ENCODE measurements around the gene IL4I1. TPM values are rescaled to one million over a fixed set of nuclear protein-coding genes. Genes with fewer than 3 reads are reported as not detected.

Gene IL4I1
- total RNA-seq, 1 experiment from 2014 or later, result 1.1 TPM

DNA sequence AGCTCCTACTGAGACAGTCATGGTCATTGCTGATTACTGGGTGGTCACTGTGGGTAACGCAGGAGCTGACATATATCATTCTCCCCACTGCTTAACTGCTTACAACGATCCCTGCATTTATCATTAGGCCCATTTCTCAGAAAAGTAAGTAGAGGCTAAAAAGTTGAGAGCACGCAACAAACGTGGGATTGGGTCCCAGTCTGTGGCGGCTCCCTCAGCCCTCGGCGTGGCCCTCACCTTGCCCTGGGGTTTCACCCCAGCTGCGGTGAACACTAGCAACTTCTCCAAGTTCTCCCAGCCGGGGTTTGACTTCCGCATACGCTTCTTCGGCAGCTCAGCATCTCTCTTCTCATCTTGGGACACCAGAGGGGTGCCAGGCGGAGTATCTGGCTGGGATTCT lies 31.8 kb downstream of the IL4I1 start:
- no peak for DNase-seq (ENCODE audit: low spot score)

DNA sequence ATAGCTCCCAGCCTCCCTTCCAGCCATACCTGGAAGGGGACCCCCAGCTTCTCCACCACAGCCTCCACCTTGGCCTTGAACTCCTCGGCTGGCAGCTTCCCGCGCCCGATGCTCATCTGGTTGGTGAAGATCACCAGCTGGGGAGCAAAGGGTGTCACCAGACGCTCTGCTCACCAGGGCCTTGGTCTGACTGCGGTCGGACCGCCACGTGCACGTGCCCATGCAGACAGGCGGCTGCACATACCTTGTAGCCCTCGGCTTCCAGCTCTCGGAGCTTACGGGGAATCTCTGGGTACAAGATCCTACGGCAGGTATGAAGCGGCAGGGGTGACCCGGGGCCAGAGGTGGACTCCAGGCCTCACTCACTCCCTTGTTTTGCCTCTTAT lies 32.8 kb downstream of the IL4I1 start:
- no peak for DNase-seq (ENCODE audit: low spot score)

- no peak for DNase-seq (ENCODE audit: low spot score)
Observed at GRCh38 chr19:49863254-49863934, 33.3 kb downstream of the IL4I1 start.

- no peak for DNase-seq (ENCODE audit: low spot score)
Observed at GRCh38 chr19:49862391-49863253, 34.1 kb downstream of the IL4I1 start.

DNA sequence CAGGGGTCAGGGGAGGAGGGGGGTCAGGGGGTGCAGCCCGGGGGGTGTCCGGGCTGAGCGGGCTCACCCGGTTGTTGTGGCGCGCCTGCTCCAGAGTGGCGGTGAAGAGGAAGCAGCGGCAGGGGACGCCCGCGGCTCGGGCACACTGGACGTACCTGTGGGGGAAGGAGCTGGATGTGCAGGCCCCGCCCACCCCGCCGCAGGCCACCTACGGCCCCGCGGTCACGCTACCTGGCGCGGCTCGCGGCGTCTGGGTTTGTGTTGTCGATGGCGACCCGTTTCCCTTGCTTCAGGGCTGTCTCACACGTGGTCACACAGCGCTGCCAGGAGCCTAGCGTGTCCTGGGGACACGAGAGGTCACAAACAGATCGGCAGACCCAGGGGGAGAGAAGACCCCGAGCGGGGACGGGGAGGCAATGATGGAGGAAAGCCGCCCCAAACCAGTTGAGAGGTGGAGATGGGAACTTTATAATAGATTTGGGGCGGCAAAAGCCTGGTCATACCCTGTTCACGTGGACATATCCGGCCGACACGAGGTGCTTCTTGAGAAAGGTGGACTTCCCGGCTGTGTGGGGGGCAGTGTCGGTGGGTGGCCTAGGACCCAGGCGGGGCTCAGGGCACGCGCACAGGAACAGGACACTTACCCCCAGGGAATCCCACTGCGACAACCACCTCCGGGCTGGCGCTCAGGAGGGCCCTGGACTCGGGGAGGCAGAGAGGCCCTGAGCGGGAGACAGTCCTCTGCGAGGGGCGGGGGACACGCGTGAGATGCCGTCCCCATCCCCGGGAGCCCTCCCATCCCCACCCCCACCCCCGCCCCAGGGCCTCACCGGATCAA lies 34.9 kb downstream of the IL4I1 start:
- no peak for DNase-seq (ENCODE audit: low spot score)

DNA sequence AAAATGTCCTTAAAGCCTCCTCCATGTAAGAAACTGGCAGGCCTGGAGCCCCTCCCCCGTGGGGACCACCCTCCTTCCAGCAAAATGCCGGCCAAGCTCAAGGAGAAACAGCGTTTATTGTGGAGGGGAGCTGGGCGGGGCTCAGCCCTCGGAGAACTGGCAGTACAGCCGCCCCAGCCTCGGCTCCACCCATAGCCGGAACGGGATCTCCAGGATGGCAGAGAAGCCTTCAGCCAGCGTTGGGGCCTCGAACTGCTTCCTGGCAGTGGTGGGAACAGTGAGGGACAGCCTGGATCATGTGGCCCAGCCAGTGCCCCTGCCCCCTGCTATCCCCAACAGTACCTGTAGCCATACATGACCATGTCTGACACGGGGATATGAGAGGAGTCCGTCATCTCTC lies 35.6 kb downstream of the IL4I1 start:
- DNase-seq (ENCODE audit: low spot score), result peak; percentile 80

GRCh38 chr19:49860336-49861102 lies 36.2 kb downstream of the IL4I1 start:
- peak; percentile 11 for DNase-seq (ENCODE audit: low spot score)

- DNase-seq (ENCODE audit: low spot score), result peak; percentile 8
Observed at GRCh38 chr19:49859682-49860335, 36.9 kb downstream of the IL4I1 start.

DNA sequence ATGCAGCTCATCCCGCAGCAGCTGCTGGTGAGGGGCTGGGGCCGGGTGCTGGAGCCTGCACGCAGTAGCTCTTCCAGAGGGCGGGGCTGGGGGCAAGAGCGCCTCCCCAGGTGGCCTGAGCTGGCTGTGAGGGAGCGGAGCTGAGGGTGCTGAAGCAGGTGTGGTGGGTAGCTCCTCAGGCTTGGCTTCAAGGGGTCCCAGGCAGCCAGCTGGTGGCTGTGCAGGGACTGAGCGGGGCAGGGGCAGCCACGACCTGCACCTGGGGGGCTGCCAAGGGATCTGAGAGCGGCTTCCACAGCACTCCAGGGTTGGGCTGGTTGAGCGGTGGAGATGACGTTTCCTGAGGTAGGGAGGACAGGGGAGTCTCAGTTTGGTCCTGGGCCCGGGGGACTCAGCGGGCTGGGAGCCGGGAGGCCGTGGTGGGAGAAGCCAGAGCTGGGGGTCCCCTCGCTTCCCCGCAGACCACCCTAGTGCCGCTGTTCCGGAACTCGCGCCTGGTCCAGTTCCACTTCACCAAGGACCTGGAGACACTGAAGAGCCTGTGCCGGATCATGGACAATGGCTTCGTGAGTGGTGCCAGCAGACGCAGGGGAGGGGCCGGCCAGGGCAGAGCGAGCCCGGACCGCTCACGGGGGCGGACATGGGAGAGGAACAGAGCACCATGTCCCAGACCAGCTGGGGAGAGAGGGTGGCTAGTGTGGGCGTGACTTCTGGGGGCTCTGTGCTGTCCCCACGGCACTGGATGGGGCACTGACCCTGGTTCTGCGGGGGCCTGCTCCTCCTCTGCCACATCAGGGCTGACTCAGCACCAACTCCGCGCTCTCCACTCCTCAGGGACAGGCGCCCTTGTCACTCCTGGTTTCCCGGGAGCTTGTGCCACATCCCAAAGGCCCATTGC lies 38.4 kb downstream of the IL4I1 start:
- DNase-seq (ENCODE audit: low spot score), result peak; percentile 19

GRCh38 chr19:49857838-49858087 lies 38.9 kb downstream of the IL4I1 start:
- no peak for DNase-seq (ENCODE audit: low spot score)

GRCh38 chr19:49857061-49857837 lies 39.4 kb downstream of the IL4I1 start:
- peak; percentile 49 for DNase-seq (ENCODE audit: low spot score)

GRCh38 chr19:49856574-49857021 lies 40.1 kb downstream of the IL4I1 start:
- peak; percentile 23 for DNase-seq (ENCODE audit: low spot score)

GRCh38 chr19:49855676-49856573 lies 40.8 kb downstream of the IL4I1 start:
- peak; percentile 29 for DNase-seq (ENCODE audit: low spot score)

DNA sequence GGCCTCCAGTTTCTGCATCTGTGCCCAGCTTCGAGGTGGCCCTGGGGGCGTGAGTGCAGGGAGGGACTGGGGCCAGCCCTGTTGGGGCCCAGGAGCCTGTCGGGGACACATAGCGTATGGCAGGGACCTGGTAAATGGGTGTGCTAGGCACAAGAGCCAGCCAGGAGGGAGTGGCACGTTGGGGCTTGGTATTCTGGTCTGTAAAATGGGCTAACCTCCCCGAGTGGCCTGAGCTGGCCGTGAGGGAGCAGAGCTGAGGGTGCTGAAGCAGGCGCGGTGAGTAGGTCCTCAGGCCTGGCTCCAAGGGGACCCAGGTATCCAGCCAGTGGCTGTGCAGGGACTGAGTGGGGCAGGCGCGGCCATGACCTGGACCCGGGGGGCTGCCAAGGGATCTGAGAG lies 41.4 kb downstream of the IL4I1 start:
- DNase-seq (ENCODE audit: low spot score), result no peak

- DNase-seq (ENCODE audit: low spot score), result no peak
Observed at GRCh38 chr19:49854378-49855263, 42.1 kb downstream of the IL4I1 start.

DNA sequence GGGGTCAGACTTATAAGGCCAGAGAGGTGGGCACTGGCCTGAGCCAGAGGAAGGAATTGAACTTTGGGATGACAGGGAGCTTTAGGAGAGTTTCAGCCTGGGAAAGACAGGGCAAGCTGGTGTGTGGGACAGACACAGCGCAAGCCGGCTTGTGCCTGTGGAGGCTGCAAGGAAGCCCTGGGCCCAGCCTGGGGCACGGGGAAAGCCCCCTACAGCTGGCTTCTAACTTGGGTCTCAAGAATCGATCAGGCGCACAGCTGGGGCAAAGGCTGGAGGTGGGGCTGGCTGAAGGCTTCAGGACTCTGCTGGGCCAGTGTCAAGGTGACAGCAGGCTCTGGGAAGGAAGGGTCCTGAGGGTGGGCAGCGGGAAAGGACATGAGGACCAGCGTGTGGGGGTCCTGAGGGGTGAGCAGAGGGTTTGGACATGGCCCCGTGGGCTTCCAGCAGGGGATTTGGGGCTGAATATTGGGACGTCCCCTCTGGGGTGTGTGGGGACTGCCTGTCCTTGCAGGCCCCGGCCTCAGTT lies 42.8 kb downstream of the IL4I1 start:
- no peak for DNase-seq (ENCODE audit: low spot score)

DNA sequence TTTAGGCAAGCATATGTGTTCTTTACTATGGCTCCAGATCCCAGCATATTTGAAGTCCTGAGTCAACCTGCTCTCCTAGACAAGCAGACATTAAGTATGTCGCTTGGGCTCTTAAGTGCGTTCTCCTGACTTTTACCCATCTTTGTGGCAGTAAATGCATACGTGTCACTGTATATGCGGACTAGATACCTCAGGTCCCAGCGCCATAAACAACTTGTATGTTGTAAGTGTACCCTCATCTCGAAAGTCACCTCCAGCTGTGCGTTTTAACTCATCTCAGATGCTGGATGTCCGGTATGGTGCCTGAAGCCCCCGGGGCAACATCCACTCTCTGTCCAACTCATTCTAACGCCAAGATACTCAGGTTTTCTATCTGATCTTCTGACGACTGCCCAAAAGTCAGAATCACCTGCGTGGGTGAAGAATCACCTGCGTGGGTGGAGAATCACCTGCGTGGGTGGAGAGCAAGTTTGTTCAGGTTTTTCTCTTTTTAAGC lies 44.0 kb downstream of the IL4I1 start:
- DNase-seq (ENCODE audit: low spot score), result peak; percentile 16
